Activated CD8-positive, alpha-beta memory T cell treated with anti-CD3 and anti-CD28 coated beads, Interleukin-2, amount 50 U/mL, for 48 hours (primary cell): ENCODE data around the gene UNC5B.

Experiments
- DNase-seq: peaks from one replicate; pipeline ENCODE4 v3.0.0-alpha.2; 2020

Gene UNC5B

GRCh38 chr10:71302874-71303568 is 90.7 kb downstream of the UNC5B start:
- no peak for DNase-seq

- DNase-seq = no peak
These were observed 91.2 kb downstream of the UNC5B start for GRCh38 chr10:71303569-71303907.

GRCh38 chr10:71304914-71305313 is 92.5 kb downstream of the UNC5B start:
- DNase-seq = no peak

GRCh38 chr10:71306979-71307378 is 94.6 kb downstream of the UNC5B start:
- no peak for DNase-seq

GRCh38 chr10:71307469-71308085 is 95.2 kb downstream of the UNC5B start:
- DNase-seq = no peak

GRCh38 chr10:71308244-71308643 is 95.9 kb downstream of the UNC5B start:
- DNase-seq = no peak

- no peak for DNase-seq
These were observed 96.6 kb downstream of the UNC5B start for GRCh38 chr10:71308985-71309384.

- DNase-seq = no peak
These were observed 97.5 kb downstream of the UNC5B start for GRCh38 chr10:71309919-71310318.

GRCh38 chr10:71312220-71312619 is 99.8 kb downstream of the UNC5B start:
- DNase-seq = no peak

- no peak for DNase-seq
These were observed 100.7 kb downstream of the UNC5B start for GRCh38 chr10:71312811-71313789.

- DNase-seq = peak; percentile 75
These were observed 101.8 kb downstream of the UNC5B start for GRCh38 chr10:71314028-71314693.

- no peak for DNase-seq
These were observed 102.4 kb downstream of the UNC5B start for GRCh38 chr10:71314694-71315225.

GRCh38 chr10:71316056-71316785 is 103.9 kb downstream of the UNC5B start:
- DNase-seq = no peak

- no peak for DNase-seq
These were observed 104.4 kb downstream of the UNC5B start for GRCh38 chr10:71316786-71317160.

GRCh38 chr10:71317739-71318138 is 105.4 kb downstream of the UNC5B start:
- no peak for DNase-seq

- peak; percentile 90 for DNase-seq
These were observed 106.9 kb downstream of the UNC5B start, which contains the start of gene SLC29A3 for GRCh38 chr10:71319042-71319799. SLC29A3 (plus strand) TSS chr10:71319259; CDS start chr10:71319310, 51 bp downstream.

- DNase-seq = no peak
These were observed 107.5 kb downstream of the UNC5B start for GRCh38 chr10:71319800-71320392.

- DNase-seq = no peak
These were observed 108.2 kb downstream of the UNC5B start for GRCh38 chr10:71320592-71320991.

GRCh38 chr10:71321386-71321785 is 109.0 kb downstream of the UNC5B start:
- no peak for DNase-seq

- no peak for DNase-seq
These were observed 111.0 kb downstream of the UNC5B start for GRCh38 chr10:71323407-71323806.

- DNase-seq = no peak
These were observed 112.4 kb downstream of the UNC5B start for GRCh38 chr10:71324743-71325142.
